ENCODE results near the gene SLIT3.

The SLIT3 gene

GRCh38 chr5:169048181-169049125 lies 252.5 kb downstream of the SLIT3 start:
- Histone ChIP-seq H3K27ac (ENCODE audit: low read depth, low read length) (no peak overlapping the region), H3K79me2 (ENCODE audit: control insufficient read depth, low read length) (no peaks in the 10 kb centered on the region), H3K9me3 (ENCODE audit: control insufficient read depth, insufficient read depth, low read length) (no peaks in the 10 kb centered on the region), H4K20me1 (ENCODE audit: control insufficient read depth, insufficient read depth, low read depth, low read length) (no peaks in the 10 kb centered on the region), H3F3A (ENCODE audit: control insufficient read depth, insufficient read depth) (no peaks in the 10 kb centered on the region), H3K4me2 (ENCODE audit: low read length) (no peak overlapping the region), H3K27me3 (ENCODE audit: control insufficient read depth, low read length) (peaks cover 7% of the 10 kb centered on the region; the same call in 1 of the 2 replicates), H3K36me3 (ENCODE audit: control insufficient read depth, low read length) (no peaks in the 10 kb centered on the region), H3K4me1 (ENCODE audit: control insufficient read depth, low read length) (no peaks in the 10 kb centered on the region), H3K9me2 (replicated peaks; ENCODE audit: control insufficient read depth, low read length) (no peaks in the 10 kb centered on the region), H3K4me3 (ENCODE audit: low read length) (no peak overlapping the region)
- TF ChIP-seq, protein P1, sequence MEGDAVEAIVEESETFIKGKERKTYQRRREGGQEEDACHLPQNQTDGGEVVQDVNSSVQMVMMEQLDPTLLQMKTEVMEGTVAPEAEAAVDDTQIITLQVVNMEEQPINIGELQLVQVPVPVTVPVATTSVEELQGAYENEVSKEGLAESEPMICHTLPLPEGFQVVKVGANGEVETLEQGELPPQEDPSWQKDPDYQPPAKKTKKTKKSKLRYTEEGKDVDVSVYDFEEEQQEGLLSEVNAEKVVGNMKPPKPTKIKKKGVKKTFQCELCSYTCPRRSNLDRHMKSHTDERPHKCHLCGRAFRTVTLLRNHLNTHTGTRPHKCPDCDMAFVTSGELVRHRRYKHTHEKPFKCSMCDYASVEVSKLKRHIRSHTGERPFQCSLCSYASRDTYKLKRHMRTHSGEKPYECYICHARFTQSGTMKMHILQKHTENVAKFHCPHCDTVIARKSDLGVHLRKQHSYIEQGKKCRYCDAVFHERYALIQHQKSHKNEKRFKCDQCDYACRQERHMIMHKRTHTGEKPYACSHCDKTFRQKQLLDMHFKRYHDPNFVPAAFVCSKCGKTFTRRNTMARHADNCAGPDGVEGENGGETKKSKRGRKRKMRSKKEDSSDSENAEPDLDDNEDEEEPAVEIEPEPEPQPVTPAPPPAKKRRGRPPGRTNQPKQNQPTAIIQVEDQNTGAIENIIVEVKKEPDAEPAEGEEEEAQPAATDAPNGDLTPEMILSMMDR (IDR thresholded peaks at IDR 0.05; ENCODE audit: low read depth, low read length, poor library complexity, severe bottlenecking), result no peak
- TF ChIP-seq EZH2phosphoT487 (IDR thresholded peaks at IDR 0.05; ENCODE audit: borderline replicate concordance, low read length), result no peak

GRCh38 chr5:169044962-169045361 lies 256.0 kb downstream of the SLIT3 start:
- no peaks in the 10 kb centered on the region for H3F3A ChIP-seq (ENCODE audit: control insufficient read depth, insufficient read depth)
- no peaks in the 10 kb centered on the region for H3K79me2 ChIP-seq (ENCODE audit: control insufficient read depth, low read length)
- H3K27me3 ChIP-seq (ENCODE audit: control insufficient read depth, low read length), result peaks cover 9% of the 10 kb centered on the region; the same call in 1 of the 2 replicates
- H3K4me3 ChIP-seq (ENCODE audit: low read length), result no peak overlapping the region
- no peaks in the 10 kb centered on the region for H4K20me1 ChIP-seq (ENCODE audit: control insufficient read depth, insufficient read depth, low read depth, low read length)
- H3K4me2 ChIP-seq (ENCODE audit: low read length), result no peak overlapping the region
- H3K4me1 ChIP-seq (ENCODE audit: control insufficient read depth, low read length), result no peaks in the 10 kb centered on the region
- no peaks in the 10 kb centered on the region for H3K9me2 ChIP-seq (replicated peaks; ENCODE audit: control insufficient read depth, low read length)
- no peaks in the 10 kb centered on the region for H3K36me3 ChIP-seq (ENCODE audit: control insufficient read depth, low read length)
- H3K27ac ChIP-seq (ENCODE audit: low read depth, low read length), result no peak overlapping the region
- no peaks in the 10 kb centered on the region for H3K9me3 ChIP-seq (ENCODE audit: control insufficient read depth, insufficient read depth, low read length)
- TF ChIP-seq, protein P1 (IDR thresholded peaks at IDR 0.05; ENCODE audit: low read depth, low read length, poor library complexity, severe bottlenecking), result no peak
- no peak for TF ChIP-seq EZH2phosphoT487 (IDR thresholded peaks at IDR 0.05; ENCODE audit: borderline replicate concordance, low read length)

DNA sequence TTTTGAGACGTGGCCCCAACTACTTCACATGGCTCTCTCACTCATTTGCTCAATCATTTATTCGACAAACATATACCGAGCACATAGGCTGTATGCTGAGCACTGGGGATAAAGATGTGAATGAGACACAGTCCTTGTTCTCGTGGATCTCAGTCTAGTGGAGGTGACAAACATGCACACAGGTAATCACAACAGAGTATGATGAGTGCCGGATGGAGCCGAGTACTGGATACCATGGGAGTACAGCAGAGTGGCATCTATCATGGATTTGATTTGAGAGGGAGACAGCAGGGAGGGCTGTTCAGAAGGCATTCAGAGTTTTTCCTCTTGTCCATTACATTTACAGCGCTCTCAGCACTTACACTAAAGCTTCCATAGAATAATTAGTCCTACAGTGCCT lies 259.8 kb downstream of the SLIT3 start:
- H3F3A ChIP-seq (ENCODE audit: control insufficient read depth, insufficient read depth), result no peaks in the 10 kb centered on the region
- H3K4me3 ChIP-seq (ENCODE audit: low read length), result no peak overlapping the region
- no peaks in the 10 kb centered on the region for H3K79me2 ChIP-seq (ENCODE audit: control insufficient read depth, low read length)
- no peak overlapping the region for H3K4me2 ChIP-seq (ENCODE audit: low read length)
- no peaks in the 10 kb centered on the region for H3K9me3 ChIP-seq (ENCODE audit: control insufficient read depth, insufficient read depth, low read length)
- no peaks in the 10 kb centered on the region for H4K20me1 ChIP-seq (ENCODE audit: control insufficient read depth, insufficient read depth, low read depth, low read length)
- no peaks in the 10 kb centered on the region for H3K4me1 ChIP-seq (ENCODE audit: control insufficient read depth, low read length)
- peaks cover 9% of the 10 kb centered on the region; the same call in 1 of the 2 replicates for H3K27me3 ChIP-seq (ENCODE audit: control insufficient read depth, low read length)
- H3K36me3 ChIP-seq (ENCODE audit: control insufficient read depth, low read length), result no peaks in the 10 kb centered on the region
- no peak overlapping the region for H3K27ac ChIP-seq (ENCODE audit: low read depth, low read length)
- TF ChIP-seq EZH2phosphoT487 (IDR thresholded peaks at IDR 0.05; ENCODE audit: borderline replicate concordance, low read length), result no peak
- TF ChIP-seq, protein P1 (IDR thresholded peaks at IDR 0.05; ENCODE audit: low read depth, low read length, poor library complexity, severe bottlenecking), result no peak
- H3K9me2 ChIP-seq (replicated peaks; ENCODE audit: control insufficient read depth, low read length), result no peaks in the 10 kb centered on the region

Data from DOHH2 (cell line).